Ovary (tissue), 3 donors: ENCODE results near the gene PXK.

ENCODE experiments used
- EP300 ChIP-seq: sonication (generic); formaldehyde crosslinking; IDR thresholded peaks from one replicate; pipeline ENCODE4 v1.6.1; 2017; ENCODE audit warnings: antibody characterized with exemption
- POLR2A ChIP-seq: fragments of 450-650 bp; IDR thresholded peaks from one replicate; pipeline ENCODE4 v1.6.1; 2017; ENCODE audit warnings: antibody characterized with exemption, mild to moderate bottlenecking, moderate library complexity
- TF ChIP-seq, protein P1 (sequence below), 3 donors: fragments of 450-650 bp in 2 of 3; fragments of 200-600 bp in 1 of 3; IDR thresholded peaks; one replicate each; pipeline versions ENCODE4 v1.5.1 to v1.8.0; 2016 to 2022; ENCODE audit warnings: antibody characterized with exemption in 3 of 3, mild to moderate bottlenecking in 1 of 3
- donor health status: DM: no; HTN: no; CAD: no.

DNA sequence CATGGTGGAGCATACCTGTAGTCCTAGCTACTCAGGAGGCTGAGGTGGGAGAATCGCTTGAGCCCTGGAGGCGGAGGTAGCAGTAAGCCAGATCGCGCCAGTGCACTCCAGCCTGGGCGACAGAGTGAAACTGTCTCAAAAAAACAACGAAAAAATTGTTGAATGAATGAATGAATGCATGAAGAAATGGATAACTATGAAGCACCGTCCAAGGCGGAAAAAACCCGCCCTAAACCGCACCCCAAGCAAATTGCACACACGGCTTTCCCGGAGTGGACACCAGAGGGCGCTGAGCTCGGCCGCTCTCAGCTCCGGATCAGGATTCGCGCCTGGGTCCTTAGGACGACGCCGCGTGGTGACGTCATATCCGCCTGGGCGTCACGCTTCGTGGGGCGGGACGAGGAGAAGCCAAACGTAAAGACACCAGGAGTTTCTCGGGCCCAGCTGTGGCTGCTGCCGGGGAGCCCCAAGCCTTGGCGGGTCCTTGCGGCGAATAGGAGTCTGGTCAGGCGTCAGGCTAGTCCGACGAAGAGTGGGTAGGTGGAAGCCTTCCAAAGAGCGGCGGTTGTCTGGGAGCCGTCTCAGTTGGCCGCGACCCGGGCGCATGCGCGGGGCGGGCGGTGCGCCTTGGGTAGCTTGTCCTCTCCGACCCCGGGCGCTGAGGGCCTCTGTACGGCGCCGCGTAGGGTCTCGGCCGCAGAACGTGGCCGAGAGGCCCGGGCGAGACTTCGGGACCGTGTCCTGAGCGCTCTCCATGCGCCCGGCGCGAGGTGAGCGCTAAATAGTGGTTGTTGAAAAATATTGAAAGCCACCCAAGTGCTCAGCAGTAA, 26.6 kb upstream of the PXK start, which contains the start of the genes HTD2 and RPP14:
- TF ChIP-seq, protein P1, sequence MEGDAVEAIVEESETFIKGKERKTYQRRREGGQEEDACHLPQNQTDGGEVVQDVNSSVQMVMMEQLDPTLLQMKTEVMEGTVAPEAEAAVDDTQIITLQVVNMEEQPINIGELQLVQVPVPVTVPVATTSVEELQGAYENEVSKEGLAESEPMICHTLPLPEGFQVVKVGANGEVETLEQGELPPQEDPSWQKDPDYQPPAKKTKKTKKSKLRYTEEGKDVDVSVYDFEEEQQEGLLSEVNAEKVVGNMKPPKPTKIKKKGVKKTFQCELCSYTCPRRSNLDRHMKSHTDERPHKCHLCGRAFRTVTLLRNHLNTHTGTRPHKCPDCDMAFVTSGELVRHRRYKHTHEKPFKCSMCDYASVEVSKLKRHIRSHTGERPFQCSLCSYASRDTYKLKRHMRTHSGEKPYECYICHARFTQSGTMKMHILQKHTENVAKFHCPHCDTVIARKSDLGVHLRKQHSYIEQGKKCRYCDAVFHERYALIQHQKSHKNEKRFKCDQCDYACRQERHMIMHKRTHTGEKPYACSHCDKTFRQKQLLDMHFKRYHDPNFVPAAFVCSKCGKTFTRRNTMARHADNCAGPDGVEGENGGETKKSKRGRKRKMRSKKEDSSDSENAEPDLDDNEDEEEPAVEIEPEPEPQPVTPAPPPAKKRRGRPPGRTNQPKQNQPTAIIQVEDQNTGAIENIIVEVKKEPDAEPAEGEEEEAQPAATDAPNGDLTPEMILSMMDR (IDR thresholded peaks at IDR 0.05) = peak; percentile 92 to 98 (median 97)
- peak; percentile 71 for TF ChIP-seq POLR2A
- TF ChIP-seq EP300 = no peak
